ENCODE results near the gene SLC4A4. TPM values are rescaled to one million over a fixed set of nuclear protein-coding genes. Genes with fewer than 3 reads are reported as not detected.

Gene SLC4A4
- total and polyA plus RNA-seq, 2 experiments from 2014 or later = 9.6 to 14.2 TPM

GRCh38 chr4:71593311-71593710 is 254.5 kb downstream of the SLC4A4 start:
- Histone ChIP-seq H3K9me3 (ENCODE audit: low read depth) (no peaks in the 10 kb centered on the region), H3K27ac (no peak overlapping the region), H2AFZ (no peak overlapping the region), H3K4me1 (ENCODE audit: insufficient read depth) (no peaks in the 10 kb centered on the region), H3K9me2 (replicated peaks; ENCODE audit: insufficient read depth) (no peaks in the 10 kb centered on the region), H3K4me3 (no peak overlapping the region), H3K36me3 (replicated peaks; ENCODE audit: insufficient read depth, low read depth) (no peaks in the 10 kb centered on the region), H3K79me2 (no peaks in the 10 kb centered on the region), H3K4me2 (no peak overlapping the region), H4K20me1 (ENCODE audit: insufficient read depth, poor library complexity, severe bottlenecking) (no peaks in the 10 kb centered on the region), H3K27me3 (no peaks in the 10 kb centered on the region)
- TF ChIP-seq CTCF (IDR thresholded peaks at IDR 0.05; ENCODE audit: poor library complexity) = no peak
- TF ChIP-seq EZH2 (IDR thresholded peaks at IDR 0.05; ENCODE audit: borderline replicate concordance) = no peak
- TF ChIP-seq EZH2phosphoT487 (IDR thresholded peaks at IDR 0.05; ENCODE audit: low read depth, severe bottlenecking, unreplicated experiment) = no peak
- DNase-seq (ENCODE audit: low spot score) = no peak

GRCh38 chr4:71595576-71596108 is 256.8 kb downstream of the SLC4A4 start:
- no peaks in the 10 kb centered on the region for H3K79me2 ChIP-seq
- no peaks in the 10 kb centered on the region for H3K9me2 ChIP-seq (replicated peaks; ENCODE audit: insufficient read depth)
- H3K4me1 ChIP-seq (ENCODE audit: insufficient read depth) = peaks cover 7% of the 10 kb centered on the region
- H3K27ac ChIP-seq = no peak overlapping the region
- H3K36me3 ChIP-seq (replicated peaks; ENCODE audit: insufficient read depth, low read depth) = no peaks in the 10 kb centered on the region
- WGBS (ENCODE audit: low lambda C conversion rate, missing lambda C conversion rate) = 62% methylated on average over 2 of the region's 2 CpGs
- TF ChIP-seq CTCF (IDR thresholded peaks at IDR 0.05; ENCODE audit: poor library complexity) (no peak), EZH2 (IDR thresholded peaks at IDR 0.05; ENCODE audit: borderline replicate concordance) (no peak), EZH2phosphoT487 (IDR thresholded peaks at IDR 0.05; ENCODE audit: low read depth, severe bottlenecking, unreplicated experiment) (no peak)
- H2AFZ ChIP-seq = no peak overlapping the region
- no peak overlapping the region for H3K4me3 ChIP-seq
- no peak overlapping the region for H3K4me2 ChIP-seq
- H4K20me1 ChIP-seq (ENCODE audit: insufficient read depth, poor library complexity, severe bottlenecking) = no peaks in the 10 kb centered on the region
- no peaks in the 10 kb centered on the region for H3K9me3 ChIP-seq (ENCODE audit: low read depth)
- DNase-seq (ENCODE audit: low spot score) = no peak
- H3K27me3 ChIP-seq = no peaks in the 10 kb centered on the region

- H3K36me3 ChIP-seq (replicated peaks; ENCODE audit: insufficient read depth, low read depth) = no peaks in the 10 kb centered on the region
- no peak for TF ChIP-seq CTCF (IDR thresholded peaks at IDR 0.05; ENCODE audit: poor library complexity)
- no peak for TF ChIP-seq EZH2phosphoT487 (IDR thresholded peaks at IDR 0.05; ENCODE audit: low read depth, severe bottlenecking, unreplicated experiment)
- no peak for TF ChIP-seq EZH2 (IDR thresholded peaks at IDR 0.05; ENCODE audit: borderline replicate concordance)
- 63% methylated on average over 3 of the region's 3 CpGs for WGBS (ENCODE audit: low lambda C conversion rate, missing lambda C conversion rate)
- H3K27me3 ChIP-seq = no peaks in the 10 kb centered on the region
- H2AFZ ChIP-seq = no peak overlapping the region
- H3K79me2 ChIP-seq = no peaks in the 10 kb centered on the region
- H3K4me3 ChIP-seq = no peak overlapping the region
- no peaks in the 10 kb centered on the region for H3K9me3 ChIP-seq (ENCODE audit: low read depth)
- no peak overlapping the region for H3K4me2 ChIP-seq
- peaks cover 7% of the 10 kb centered on the region for H3K4me1 ChIP-seq (ENCODE audit: insufficient read depth)
- H3K9me2 ChIP-seq (replicated peaks; ENCODE audit: insufficient read depth) = no peaks in the 10 kb centered on the region
- H3K27ac ChIP-seq = peak overlapping the region; percentile 0
- H4K20me1 ChIP-seq (ENCODE audit: insufficient read depth, poor library complexity, severe bottlenecking) = no peaks in the 10 kb centered on the region
- no peak for DNase-seq (ENCODE audit: low spot score)
Measured at GRCh38 chr4:71599578-71599977, 260.8 kb downstream of the SLC4A4 start.
